GM23338 (cell line): Measurements from ENCODE around the gene PCDHGB3. TPM values are rescaled to one million over a fixed set of nuclear protein-coding genes. Genes with fewer than 3 reads are reported as not detected.

Source experiments
- ATAC-seq: fragments of 200-7000 bp; cut with Tn5 transposase; 3 replicates; pipeline ENCODE4 v1.9.1; 2020
- DNase-seq: peaks from one replicate; pipeline ENCODE4 v3.0.0-alpha.2; 2015; ENCODE audit warnings: low spot score
- H2AFZ ChIP-seq: fragments of 200-600 bp; sonication (generic); 2 replicates; pipeline ENCODE4 v1.8.0; 2016; ENCODE audit warnings: antibody characterized with exemption, mild to moderate bottlenecking, moderate library complexity
- H3F3A ChIP-seq: fragments of 200-600 bp; sonication (generic); replicated peaks from 2 replicates; pipeline ENCODE4 v1.8.0; 2017; ENCODE audit warnings: antibody characterized with exemption, mixed run types, low read depth
- H3K27ac ChIP-seq: fragments of 200-600 bp; sonication (generic); 2 replicates; pipeline ENCODE4 v1.6.1; 2016; ENCODE audit warnings: low read depth
- H3K27me3 ChIP-seq: fragments of 200-600 bp; sonication (generic); 2 replicates; pipeline ENCODE4 v1.8.0; 2016; ENCODE audit warnings: mild to moderate bottlenecking, mixed run types, moderate library complexity; ENCODE audit not compliant: insufficient read depth
- H3K36me3 ChIP-seq: fragments of 200-600 bp; sonication (generic); 2 replicates; pipeline ENCODE4 v1.8.0; 2016; ENCODE audit warnings: mild to moderate bottlenecking; ENCODE audit not compliant: insufficient read depth
- H3K4me1 ChIP-seq: fragments of 200-600 bp; sonication (generic); 2 replicates; pipeline ENCODE4 v1.8.0; 2016; ENCODE audit warnings: mild to moderate bottlenecking, moderate library complexity; ENCODE audit not compliant: insufficient read depth
- H3K4me2 ChIP-seq: fragments of 200-600 bp; sonication (generic); 2 replicates; pipeline ENCODE4 v1.7.1; 2017; ENCODE audit warnings: mixed run types
- H3K4me3 ChIP-seq: fragments of 200-600 bp; sonication (generic); 2 replicates; pipeline ENCODE4 v1.6.1; 2016; ENCODE audit warnings: mixed run types
- H3K79me2 ChIP-seq: fragments of 200-600 bp; sonication (generic); replicated peaks from 2 replicates; pipeline ENCODE4 v1.8.0; 2017; ENCODE audit warnings: mild to moderate bottlenecking; ENCODE audit not compliant: insufficient read depth
- H3K9me2 ChIP-seq: fragments of 200-600 bp; sonication (generic); 2 replicates; pipeline ENCODE4 v1.8.0; 2017; ENCODE audit not compliant: insufficient read depth
- H4K20me1 ChIP-seq: fragments of 200-600 bp; sonication (generic); replicated peaks from 2 replicates; pipeline ENCODE4 v1.8.0; 2017; ENCODE audit warnings: mild to moderate bottlenecking; ENCODE audit not compliant: insufficient read depth
- H3K27ac Mint-ChIP-seq: 2 replicates; pipeline ENCODE4 v1.8.0; 2020; ENCODE audit warnings: inconsistent platforms, mild to moderate bottlenecking, moderate library complexity, mixed read lengths
- H3K27me3 Mint-ChIP-seq: 3 replicates; pipeline ENCODE4 v1.8.0; 2022; ENCODE audit warnings: low read depth, mild to moderate bottlenecking, moderate library complexity, mixed read lengths, inconsistent platforms; ENCODE audit not compliant: insufficient read depth, poor library complexity
- H3K36me3 Mint-ChIP-seq: 3 replicates; pipeline ENCODE4 v1.8.0; 2021; ENCODE audit warnings: low read depth, mild to moderate bottlenecking, inconsistent platforms, moderate library complexity, mixed read lengths
- H3K4me1 Mint-ChIP-seq: 3 replicates; pipeline ENCODE4 v1.8.0; 2020; ENCODE audit warnings: mild to moderate bottlenecking, inconsistent platforms, mixed read lengths
- H3K4me3 Mint-ChIP-seq: 3 replicates; pipeline ENCODE4 v1.8.0; 2021; ENCODE audit warnings: moderate library complexity, mild to moderate bottlenecking, inconsistent platforms, mixed read lengths
- H3K9me3 Mint-ChIP-seq: 3 replicates; pipeline ENCODE4 v1.8.0; 2020; ENCODE audit warnings: moderate library complexity, mild to moderate bottlenecking, inconsistent platforms, mixed read lengths
- CREB1 ChIP-seq: fragments of 250-450 bp; sonication (Bioruptor Pico); IDR thresholded peaks from 2 replicates; pipeline ENCODE4 v1.5.0; 2020; ENCODE audit warnings: low read depth, mild to moderate bottlenecking, moderate library complexity
- EZH2 ChIP-seq: fragments of 200-600 bp; sonication (generic); IDR thresholded peaks from one replicate; pipeline ENCODE4 v1.8.0; 2017; ENCODE audit warnings: antibody characterized with exemption, mild to moderate bottlenecking, low read depth; ENCODE audit not compliant: unreplicated experiment
- NANOG ChIP-seq: IDR thresholded peaks from 2 replicates; pipeline ENCODE4 v1.6.1; 2016; ENCODE audit warnings: antibody characterized with exemption, borderline replicate concordance
- ZNF114 ChIP-seq: fragments of 250-450 bp; sonication (Bioruptor Pico); IDR thresholded peaks from 2 replicates; pipeline ENCODE4 v1.5.0; 2020; ENCODE audit warnings: mild to moderate bottlenecking, moderate library complexity
- ZNF331 ChIP-seq: fragments of 250-450 bp; sonication (Bioruptor Pico); IDR thresholded peaks from 2 replicates; pipeline ENCODE4 v1.5.0; 2020; ENCODE audit warnings: low read depth, mild to moderate bottlenecking, moderate library complexity
- polyA plus RNA-seq: library from polyadenylated mRNA; unstranded; fragments of >200 nt; fragmentation: Nextera tagmentation; extraction: Ambion mirVana; gene quantifications from 2 replicates; pipeline ENCODE4 v1.2.1, GENCODE V29; 2016
- total RNA-seq: library from RNA; depleted of rRNA; stranded (reverse); fragments of >200 nt; shearing (Covaris generic); gene quantifications from 2 replicates; pipeline ENCODE4 v1.2.3, GENCODE V29; 2014
- TF ChIP-seq, protein P1 (sequence below): fragments of 250-450 bp; sonication (Bioruptor Pico); IDR thresholded peaks from 2 replicates; pipeline ENCODE4 v1.5.0; 2020; ENCODE audit warnings: mild to moderate bottlenecking, moderate library complexity

Gene PCDHGB3
- total and polyA plus RNA-seq, 2 experiments from 2014 or later: 0.24 to 5.8 TPM

DNA sequence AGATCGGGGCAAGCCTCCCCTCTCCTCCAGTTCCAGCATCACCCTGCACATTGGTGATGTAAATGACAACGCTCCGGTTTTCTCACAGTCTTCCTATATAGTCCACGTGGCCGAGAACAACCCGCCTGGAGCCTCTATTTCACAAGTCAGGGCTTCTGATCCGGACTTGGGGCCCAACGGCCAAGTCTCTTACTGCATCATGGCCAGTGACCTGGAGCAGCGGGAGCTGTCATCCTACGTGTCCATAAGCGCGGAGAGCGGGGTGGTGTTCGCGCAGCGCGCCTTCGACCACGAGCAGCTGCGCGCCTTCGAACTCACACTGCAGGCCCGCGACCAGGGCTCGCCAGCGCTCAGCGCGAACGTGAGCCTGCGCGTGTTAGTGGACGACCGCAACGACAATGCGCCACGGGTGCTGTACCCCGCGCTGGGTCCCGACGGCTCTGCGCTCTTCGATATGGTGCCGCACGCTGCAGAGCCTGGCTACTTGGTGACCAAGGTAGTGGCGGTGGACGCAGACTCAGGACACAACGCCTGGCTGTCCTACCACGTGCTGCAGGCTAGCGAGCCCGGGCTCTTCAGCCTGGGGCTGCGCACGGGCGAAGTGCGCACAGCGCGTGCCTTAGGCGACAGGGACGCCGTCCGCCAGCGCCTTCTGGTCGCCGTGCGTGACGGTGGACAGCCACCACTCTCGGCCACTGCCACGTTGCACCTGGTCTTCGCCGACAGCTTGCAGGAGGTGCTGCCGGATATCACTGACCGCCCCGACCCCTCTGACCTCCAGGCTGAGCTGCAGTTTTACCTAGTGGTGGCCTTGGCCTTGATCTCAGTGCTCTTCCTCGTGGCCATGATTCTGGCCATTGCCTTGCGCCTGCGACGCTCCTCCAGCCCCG lies 19.4 kb downstream of the PCDHGB3 start:
- peaks cover 89% of the 10 kb centered on the region for H3K9me3 Mint-ChIP-seq
- H3K27ac Mint-ChIP-seq: no peak overlapping the region
- H3K27me3 Mint-ChIP-seq: peaks cover 5% of the 10 kb centered on the region
- no peaks in the 10 kb centered on the region; the same call in 2 of the 3 replicates for H3K4me1 Mint-ChIP-seq
- no peaks in the 10 kb centered on the region for H4K20me1 ChIP-seq
- H3K36me3 ChIP-seq: peaks cover 7% of the 10 kb centered on the region; the same call in 1 of the 2 replicates
- H3K79me2 ChIP-seq: 0 out of 2 replicates have a peak, but pooled peaks cover 5% of the 10 kb centered on the region
- DNase-seq (no peak), ATAC-seq (no peak)
- H3K4me2 ChIP-seq: no peak overlapping the region
- TF ChIP-seq EZH2: no peak
- TF ChIP-seq ZNF114 (CRISPR knock-in tag): no peak
- TF ChIP-seq CREB1 (CRISPR knock-in tag): no peak
- TF ChIP-seq, protein P1, sequence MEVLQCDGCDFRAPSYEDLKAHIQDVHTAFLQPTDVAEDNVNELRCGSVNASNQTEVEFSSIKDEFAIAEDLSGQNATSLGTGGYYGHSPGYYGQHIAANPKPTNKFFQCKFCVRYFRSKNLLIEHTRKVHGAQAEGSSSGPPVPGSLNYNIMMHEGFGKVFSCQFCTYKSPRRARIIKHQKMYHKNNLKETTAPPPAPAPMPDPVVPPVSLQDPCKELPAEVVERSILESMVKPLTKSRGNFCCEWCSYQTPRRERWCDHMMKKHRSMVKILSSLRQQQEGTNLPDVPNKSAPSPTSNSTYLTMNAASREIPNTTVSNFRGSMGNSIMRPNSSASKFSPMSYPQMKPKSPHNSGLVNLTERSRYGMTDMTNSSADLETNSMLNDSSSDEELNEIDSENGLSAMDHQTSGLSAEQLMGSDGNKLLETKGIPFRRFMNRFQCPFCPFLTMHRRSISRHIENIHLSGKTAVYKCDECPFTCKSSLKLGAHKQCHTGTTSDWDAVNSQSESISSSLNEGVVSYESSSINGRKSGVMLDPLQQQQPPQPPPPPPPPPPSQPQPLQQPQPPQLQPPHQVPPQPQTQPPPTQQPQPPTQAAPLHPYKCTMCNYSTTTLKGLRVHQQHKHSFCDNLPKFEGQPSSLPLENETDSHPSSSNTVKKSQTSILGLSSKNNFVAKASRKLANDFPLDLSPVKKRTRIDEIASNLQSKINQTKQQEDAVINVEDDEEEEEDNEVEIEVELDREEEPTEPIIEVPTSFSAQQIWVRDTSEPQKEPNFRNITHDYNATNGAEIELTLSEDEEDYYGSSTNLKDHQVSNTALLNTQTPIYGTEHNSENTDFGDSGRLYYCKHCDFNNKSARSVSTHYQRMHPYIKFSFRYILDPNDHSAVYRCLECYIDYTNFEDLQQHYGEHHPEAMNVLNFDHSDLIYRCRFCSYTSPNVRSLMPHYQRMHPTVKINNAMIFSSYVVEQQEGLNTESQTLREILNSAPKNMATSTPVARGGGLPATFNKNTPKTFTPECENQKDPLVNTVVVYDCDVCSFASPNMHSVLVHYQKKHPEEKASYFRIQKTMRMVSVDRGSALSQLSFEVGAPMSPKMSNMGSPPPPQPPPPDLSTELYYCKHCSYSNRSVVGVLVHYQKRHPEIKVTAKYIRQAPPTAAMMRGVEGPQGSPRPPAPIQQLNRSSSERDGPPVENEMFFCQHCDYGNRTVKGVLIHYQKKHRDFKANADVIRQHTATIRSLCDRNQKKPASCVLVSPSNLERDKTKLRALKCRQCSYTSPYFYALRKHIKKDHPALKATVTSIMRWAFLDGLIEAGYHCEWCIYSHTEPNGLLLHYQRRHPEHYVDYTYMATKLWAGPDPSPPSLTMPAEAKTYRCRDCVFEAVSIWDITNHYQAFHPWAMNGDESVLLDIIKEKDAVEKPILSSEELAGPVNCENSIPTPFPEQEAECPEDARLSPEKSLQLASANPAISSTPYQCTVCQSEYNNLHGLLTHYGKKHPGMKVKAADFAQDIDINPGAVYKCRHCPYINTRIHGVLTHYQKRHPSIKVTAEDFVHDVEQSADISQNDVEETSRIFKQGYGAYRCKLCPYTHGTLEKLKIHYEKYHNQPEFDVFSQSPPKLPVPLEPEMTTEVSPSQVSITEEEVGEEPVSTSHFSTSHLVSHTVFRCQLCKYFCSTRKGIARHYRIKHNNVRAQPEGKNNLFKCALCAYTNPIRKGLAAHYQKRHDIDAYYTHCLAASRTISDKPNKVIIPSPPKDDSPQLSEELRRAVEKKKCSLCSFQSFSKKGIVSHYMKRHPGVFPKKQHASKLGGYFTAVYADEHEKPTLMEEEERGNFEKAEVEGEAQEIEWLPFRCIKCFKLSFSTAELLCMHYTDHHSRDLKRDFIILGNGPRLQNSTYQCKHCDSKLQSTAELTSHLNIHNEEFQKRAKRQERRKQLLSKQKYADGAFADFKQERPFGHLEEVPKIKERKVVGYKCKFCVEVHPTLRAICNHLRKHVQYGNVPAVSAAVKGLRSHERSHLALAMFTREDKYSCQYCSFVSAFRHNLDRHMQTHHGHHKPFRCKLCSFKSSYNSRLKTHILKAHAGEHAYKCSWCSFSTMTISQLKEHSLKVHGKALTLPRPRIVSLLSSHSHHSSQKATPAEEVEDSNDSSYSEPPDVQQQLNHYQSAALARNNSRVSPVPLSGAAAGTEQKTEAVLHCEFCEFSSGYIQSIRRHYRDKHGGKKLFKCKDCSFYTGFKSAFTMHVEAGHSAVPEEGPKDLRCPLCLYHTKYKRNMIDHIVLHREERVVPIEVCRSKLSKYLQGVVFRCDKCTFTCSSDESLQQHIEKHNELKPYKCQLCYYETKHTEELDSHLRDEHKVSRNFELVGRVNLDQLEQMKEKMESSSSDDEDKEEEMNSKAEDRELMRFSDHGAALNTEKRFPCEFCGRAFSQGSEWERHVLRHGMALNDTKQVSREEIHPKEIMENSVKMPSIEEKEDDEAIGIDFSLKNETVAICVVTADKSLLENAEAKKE (CRISPR knock-in tag): no peak
- no peak for TF ChIP-seq ZNF331 (CRISPR knock-in tag)
- no peak for TF ChIP-seq NANOG
- 0 out of 2 replicates have a peak, but pooled peaks cover 5% of the 10 kb centered on the region for H3K4me1 ChIP-seq
- H2AFZ ChIP-seq: no peak overlapping the region
- H3F3A ChIP-seq: no peaks in the 10 kb centered on the region
- peak overlapping the region; percentile 13; the same call in 1 of the 3 replicates for H3K4me3 Mint-ChIP-seq
- H3K27ac ChIP-seq: no peak overlapping the region
- H3K4me3 ChIP-seq: no peak overlapping the region
- H3K27me3 ChIP-seq: peaks cover 7% of the 10 kb centered on the region; the same call in 1 of the 2 replicates
- peaks cover 75% of the 10 kb centered on the region for H3K36me3 Mint-ChIP-seq
- no peaks in the 10 kb centered on the region for H3K9me2 ChIP-seq
